GM11168 (cell line): ENCODE data around the gene HELB.

Experiments used
- in situ Hi-C: fragments of 300-500 bp; cut with MboI; formaldehyde crosslinking; loops from one replicate; pipeline ENCODE4 v1.12.0; 2022; ENCODE audit warnings: low sequenced_read_pairs; ENCODE audit not compliant: unreplicated experiment

The HELB gene

GRCh38 chr12:66352899-66353298 is 50.6 kb downstream of the HELB start:
- in situ Hi-C loops = no loop called here

GRCh38 chr12:66354291-66354690 is 52.0 kb downstream of the HELB start:
- in situ Hi-C loops = no loop called here

GRCh38 chr12:66359300-66359699 is 57.0 kb downstream of the HELB start:
- in situ Hi-C loops = no loop called here

DNA sequence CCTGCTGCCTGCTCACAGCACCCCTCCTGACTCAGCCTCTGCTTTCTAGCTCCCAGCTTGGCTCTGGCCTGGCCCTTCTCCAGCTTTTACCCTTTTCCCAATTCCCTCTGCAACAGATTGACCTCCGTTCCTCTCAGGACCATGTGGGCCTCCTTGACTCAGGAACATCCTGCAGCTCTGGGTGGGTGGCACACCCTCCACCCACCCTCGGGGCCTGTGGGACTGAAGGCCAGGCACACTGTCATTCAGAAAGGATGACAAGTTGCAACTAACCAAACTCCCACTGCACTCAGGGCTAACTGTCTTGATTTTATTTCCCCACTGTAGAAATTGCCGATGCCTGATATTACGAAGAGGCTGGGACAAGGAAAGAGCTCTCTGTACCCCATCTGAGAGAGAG is 59.4 kb downstream of the HELB start:
- in situ Hi-C loops = no loop called here

GRCh38 chr12:66365718-66366490 is 63.6 kb downstream of the HELB start:
- in situ Hi-C loops = no loop called here

DNA sequence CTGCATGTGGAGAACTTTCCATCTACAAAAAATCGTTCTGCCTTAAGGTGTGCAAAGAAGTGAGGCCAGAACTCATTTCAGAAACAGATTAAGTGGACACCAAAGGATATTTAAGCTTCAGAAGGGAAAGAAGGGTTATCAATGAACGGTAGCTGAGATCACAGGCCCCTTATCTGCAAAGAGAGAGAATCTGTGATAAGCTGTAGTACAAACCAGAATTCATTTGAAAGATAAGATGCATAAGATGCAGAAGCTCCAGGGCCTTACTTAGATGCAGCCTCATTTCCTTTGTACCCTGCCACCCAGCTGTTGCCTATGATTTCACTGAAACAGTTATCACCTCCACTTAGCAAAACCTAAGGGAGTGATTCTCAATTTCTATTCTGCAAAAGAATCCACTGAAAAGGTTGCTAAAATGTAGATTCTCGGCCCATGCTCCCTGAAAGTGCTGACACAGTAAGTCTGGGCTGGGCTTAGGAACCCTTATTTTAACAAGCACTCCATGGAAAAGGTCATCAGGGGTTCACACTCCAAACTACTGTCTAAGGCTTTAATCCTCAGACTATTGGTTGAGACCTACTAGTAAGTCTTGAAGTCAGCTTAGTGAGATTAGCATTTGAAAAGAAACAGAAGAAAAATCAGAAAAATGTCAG is 64.8 kb downstream of the HELB start:
- in situ Hi-C loops = no loop called here

GRCh38 chr12:66371982-66372381 is 69.7 kb downstream of the HELB start:
- in situ Hi-C loops = no loop called here

GRCh38 chr12:66375560-66375959 is 73.3 kb downstream of the HELB start:
- in situ Hi-C loops = no loop called here

- in situ Hi-C loops = no loop called here
Observed at GRCh38 chr12:66379616-66380015, 77.3 kb downstream of the HELB start.

DNA sequence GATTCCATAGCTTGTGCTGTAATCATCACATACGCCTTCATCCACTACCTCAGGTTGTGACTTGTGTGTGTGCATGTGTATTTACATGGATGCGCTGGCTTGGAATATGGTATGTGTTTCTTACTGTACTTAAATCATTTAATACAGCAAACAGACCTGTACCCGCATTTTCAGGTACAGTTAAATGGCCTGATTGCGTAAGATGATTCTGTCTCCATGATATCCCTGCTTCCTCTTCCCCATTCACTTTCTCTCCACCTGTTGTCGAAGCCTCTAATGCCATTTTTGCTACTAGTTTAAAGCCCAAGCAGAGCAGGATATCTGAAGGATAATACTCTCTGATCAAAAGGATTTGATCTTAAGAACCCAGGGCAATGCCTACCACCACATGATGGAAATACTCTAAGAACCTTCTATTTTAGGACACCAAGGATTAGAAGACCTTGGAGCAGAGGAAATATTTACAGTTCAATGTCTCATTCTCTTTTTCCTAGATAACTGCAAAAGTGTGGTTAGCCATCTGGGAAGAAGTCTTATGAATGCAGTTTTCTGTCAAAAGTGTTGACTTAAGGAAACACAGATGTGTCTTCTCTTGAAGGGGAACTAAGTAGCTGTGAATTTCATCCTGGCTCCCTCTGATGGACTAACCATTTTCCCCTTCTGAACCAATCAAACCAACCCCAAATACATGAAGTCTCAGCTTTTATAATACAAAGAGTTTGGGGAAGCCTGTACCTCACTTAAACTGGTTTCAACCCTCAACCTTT is 78.7 kb downstream of the HELB start:
- in situ Hi-C loops = no loop called here

- in situ Hi-C loops = no loop called here
Observed at GRCh38 chr12:66387117-66387516, 84.8 kb downstream of the HELB start.
